Nephron progenitor cell (in vitro differentiated cells): ENCODE measurements around the gene ANKRD11.

ENCODE experiments used
- DNase-seq: peaks from one replicate; pipeline ENCODE4 v3.0.0; 2021
- H3K27ac Mint-ChIP-seq: 2 replicates; pipeline ENCODE4 v1.8.0; 2021; ENCODE audit warnings: mild to moderate bottlenecking, moderate library complexity, mixed read lengths
- H3K27me3 Mint-ChIP-seq: 2 replicates; pipeline ENCODE4 v1.8.0; 2021; ENCODE audit warnings: mild to moderate bottlenecking, low read depth, mixed read lengths; ENCODE audit not compliant: poor library complexity
- H3K36me3 Mint-ChIP-seq: 2 replicates; pipeline ENCODE4 v1.8.0; 2021; ENCODE audit warnings: low read depth, mixed read lengths
- H3K4me1 Mint-ChIP-seq: 2 replicates; pipeline ENCODE4 v1.8.0; 2021; ENCODE audit warnings: mixed read lengths
- H3K4me3 Mint-ChIP-seq: 2 replicates; pipeline ENCODE4 v1.8.0; 2021; ENCODE audit warnings: mild to moderate bottlenecking, moderate library complexity, mixed read lengths
- H3K9me3 Mint-ChIP-seq: 2 replicates; pipeline ENCODE4 v1.8.0; 2021; ENCODE audit warnings: mild to moderate bottlenecking, moderate library complexity, mixed read lengths
- TF ChIP-seq, protein P1 (sequence below): fragments of 200-600 bp; sonication (generic); IDR thresholded peaks from 2 replicates; pipeline ENCODE4 v1.5.0; 2021; ENCODE audit warnings: antibody characterized with exemption

The ANKRD11 gene

DNA sequence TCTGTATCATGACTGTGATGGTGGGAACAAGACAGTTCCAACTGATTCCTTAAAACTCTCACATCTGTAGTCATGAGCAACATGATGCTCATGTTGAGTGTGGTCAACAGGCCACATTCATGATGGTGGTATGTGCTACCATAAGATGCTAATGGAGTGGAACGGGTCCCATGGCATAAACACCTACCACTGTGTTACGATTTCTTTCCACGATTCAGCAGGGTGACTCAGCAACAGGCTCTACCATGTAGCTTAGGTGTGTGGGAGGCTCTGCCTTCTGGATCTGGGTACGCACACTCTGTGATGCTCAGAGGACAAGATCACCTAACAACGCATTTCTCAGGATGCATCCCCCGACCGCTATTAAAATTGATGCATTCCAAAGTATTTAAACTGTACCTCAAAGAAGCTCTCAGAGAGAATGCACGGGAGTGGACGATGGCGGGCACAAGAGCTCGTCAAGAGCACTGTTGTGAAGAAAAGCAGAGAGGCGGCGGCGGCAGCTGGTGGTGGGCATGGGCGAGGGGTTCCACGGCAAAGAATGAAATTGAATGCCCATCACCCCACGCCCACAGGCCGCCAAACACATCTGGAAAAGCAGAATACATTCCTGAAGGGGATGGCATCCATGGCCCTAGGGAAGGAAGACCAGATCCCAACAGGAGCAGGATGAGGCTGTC, 139.5 kb downstream of the ANKRD11 start:
- H3K4me1 Mint-ChIP-seq: peaks cover 87% of the 10 kb centered on the region
- H3K4me3 Mint-ChIP-seq: no peak overlapping the region
- peaks cover 15% of the 10 kb centered on the region for H3K36me3 Mint-ChIP-seq
- H3K27ac Mint-ChIP-seq: peak overlapping the region; percentile 14
- no peak for DNase-seq
- H3K27me3 Mint-ChIP-seq: no peaks in the 10 kb centered on the region
- H3K9me3 Mint-ChIP-seq: no peaks in the 10 kb centered on the region
- TF ChIP-seq, protein P1, sequence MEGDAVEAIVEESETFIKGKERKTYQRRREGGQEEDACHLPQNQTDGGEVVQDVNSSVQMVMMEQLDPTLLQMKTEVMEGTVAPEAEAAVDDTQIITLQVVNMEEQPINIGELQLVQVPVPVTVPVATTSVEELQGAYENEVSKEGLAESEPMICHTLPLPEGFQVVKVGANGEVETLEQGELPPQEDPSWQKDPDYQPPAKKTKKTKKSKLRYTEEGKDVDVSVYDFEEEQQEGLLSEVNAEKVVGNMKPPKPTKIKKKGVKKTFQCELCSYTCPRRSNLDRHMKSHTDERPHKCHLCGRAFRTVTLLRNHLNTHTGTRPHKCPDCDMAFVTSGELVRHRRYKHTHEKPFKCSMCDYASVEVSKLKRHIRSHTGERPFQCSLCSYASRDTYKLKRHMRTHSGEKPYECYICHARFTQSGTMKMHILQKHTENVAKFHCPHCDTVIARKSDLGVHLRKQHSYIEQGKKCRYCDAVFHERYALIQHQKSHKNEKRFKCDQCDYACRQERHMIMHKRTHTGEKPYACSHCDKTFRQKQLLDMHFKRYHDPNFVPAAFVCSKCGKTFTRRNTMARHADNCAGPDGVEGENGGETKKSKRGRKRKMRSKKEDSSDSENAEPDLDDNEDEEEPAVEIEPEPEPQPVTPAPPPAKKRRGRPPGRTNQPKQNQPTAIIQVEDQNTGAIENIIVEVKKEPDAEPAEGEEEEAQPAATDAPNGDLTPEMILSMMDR: no peak

DNA sequence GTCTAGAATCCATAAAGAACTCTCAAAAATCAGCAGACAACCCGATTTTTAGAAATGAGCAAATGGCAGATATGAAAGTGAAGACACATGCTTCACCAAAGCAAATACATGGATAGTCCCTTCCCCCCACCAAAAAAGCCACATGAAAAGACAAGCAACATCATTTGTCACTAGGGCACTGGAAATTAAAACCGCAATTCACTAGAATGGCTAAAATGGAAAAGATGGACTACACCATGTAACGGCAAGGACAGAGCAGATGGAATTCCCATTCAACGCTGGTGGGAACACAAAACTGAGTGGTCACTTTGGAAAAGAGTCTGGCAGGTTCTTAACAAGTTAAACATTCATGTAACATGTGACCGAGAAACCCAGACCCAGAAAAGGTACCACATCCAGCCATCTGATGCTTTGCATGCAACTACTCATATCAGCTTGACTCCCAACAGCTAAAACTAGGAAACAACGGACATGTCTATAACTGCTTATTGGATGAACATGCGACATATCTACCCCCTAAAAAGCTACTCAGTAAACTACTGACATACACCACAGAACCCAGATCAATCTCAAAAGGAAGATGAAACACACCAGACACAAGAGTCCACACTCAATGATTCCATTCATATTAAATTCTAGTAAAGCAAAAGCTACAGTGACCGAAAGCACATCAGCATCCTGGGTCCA, 140.3 kb downstream of the ANKRD11 start:
- no peaks in the 10 kb centered on the region for H3K27me3 Mint-ChIP-seq
- no peaks in the 10 kb centered on the region for H3K9me3 Mint-ChIP-seq
- peaks cover 15% of the 10 kb centered on the region for H3K36me3 Mint-ChIP-seq
- peaks cover 87% of the 10 kb centered on the region for H3K4me1 Mint-ChIP-seq
- H3K4me3 Mint-ChIP-seq: no peak overlapping the region
- TF ChIP-seq, protein P1: no peak
- H3K27ac Mint-ChIP-seq: no peak overlapping the region
- no peak for DNase-seq

GRCh38 chr16:89347807-89348206, 142.6 kb downstream of the ANKRD11 start:
- TF ChIP-seq, protein P1: no peak
- no peak for DNase-seq
- Mint-ChIP-seq H3K36me3 (peaks cover 15% of the 10 kb centered on the region), H3K4me1 (peaks cover 89% of the 10 kb centered on the region), H3K27ac (no peak overlapping the region), H3K27me3 (no peaks in the 10 kb centered on the region), H3K4me3 (no peak overlapping the region), H3K9me3 (no peaks in the 10 kb centered on the region)

DNA sequence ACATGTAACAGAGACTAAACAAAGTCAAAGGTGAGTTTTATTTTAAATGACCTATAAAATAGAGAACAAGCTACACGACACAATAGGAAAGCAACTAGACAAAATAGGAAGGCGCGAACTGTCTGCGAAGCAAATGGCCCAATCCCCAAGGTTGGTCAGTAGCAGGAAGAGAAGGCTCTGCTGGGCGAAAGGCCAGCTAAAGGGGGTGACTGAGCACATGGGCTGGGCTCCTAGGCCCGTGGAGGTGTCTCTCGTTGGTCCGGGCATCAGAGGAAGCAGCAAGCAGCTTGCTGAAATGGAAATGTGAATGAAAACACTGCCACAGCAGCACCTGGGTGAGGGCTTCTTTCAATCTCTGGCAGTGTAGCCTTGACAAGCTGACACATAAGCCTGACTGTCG, 143.5 kb downstream of the ANKRD11 start:
- Mint-ChIP-seq H3K36me3 (peaks cover 15% of the 10 kb centered on the region), H3K4me1 (peaks cover 87% of the 10 kb centered on the region), H3K4me3 (no peak overlapping the region), H3K9me3 (no peaks in the 10 kb centered on the region), H3K27me3 (peaks cover 2% of the 10 kb centered on the region), H3K27ac (peak overlapping the region; percentile 70)
- DNase-seq: no peak
- TF ChIP-seq, protein P1: no peak

- H3K4me3 Mint-ChIP-seq: no peak overlapping the region
- peaks cover 83% of the 10 kb centered on the region for H3K4me1 Mint-ChIP-seq
- peaks cover 6% of the 10 kb centered on the region for H3K36me3 Mint-ChIP-seq
- peaks cover 2% of the 10 kb centered on the region for H3K27me3 Mint-ChIP-seq
- H3K27ac Mint-ChIP-seq: peak overlapping the region; percentile 70
- no peak for DNase-seq
- H3K9me3 Mint-ChIP-seq: no peaks in the 10 kb centered on the region
- TF ChIP-seq, protein P1: no peak
These were observed 144.7 kb downstream of the ANKRD11 start for GRCh38 chr16:89345642-89346150.
